GM12878 (cell line): ENCODE results near the gene HOXC9. TPM values are rescaled to one million over a fixed set of nuclear protein-coding genes. Genes with fewer than 3 reads are reported as not detected.

Experiments used
- ATAC-seq: fragments of 200-7000 bp; cut with Tn5 transposase; 3 replicates; pipeline ENCODE4 v1.9.1; 2020; ENCODE audit warnings: mild to moderate bottlenecking, moderate library complexity
- BruUV-seq: library from RNA; stranded (reverse); fragments of 400-500 nt; replicated peaks from 2 replicates; lab custom pipeline; 2021; lab: Mats Ljungman, UMichigan
- CTCF ChIA-PET: fragments of 300-600 bp; sonication (Branson Sonifier 250); formaldehyde crosslinking; extraction: SDS; loops from one replicate; lab custom pipeline; 2021; ENCODE audit warnings: inconsistent platforms; lab: Yijun Ruan, JAX
- POLR2A ChIA-PET: fragments of 350-600 bp; formaldehyde crosslinking; extraction: SDS; loops from one replicate; lab custom pipeline; 2021; ENCODE audit warnings: inconsistent platforms; lab: Charles Lee
- RAD21 ChIA-PET: fragments of 300-600 bp; sonication (Branson Sonifier 250); formaldehyde crosslinking; loops from one replicate; lab custom pipeline; 2023; ENCODE audit warnings: antibody characterized with exemption; ENCODE audit not compliant: unreplicated experiment; lab: Charles Lee
- SMC1A ChIA-PET: fragments of 300-600 bp; sonication (Branson Sonifier 250); formaldehyde crosslinking; loops from one replicate; lab custom pipeline; 2023; ENCODE audit not compliant: unreplicated experiment, uncharacterized antibody; lab: Charles Lee
- DNase-seq: peaks from one replicate; pipeline ENCODE4 v3.0.0-alpha.2; 2011; ENCODE audit warnings: low read depth, low spot score
- FAIRE-seq: peaks from 3 replicates; lab custom pipeline; 2011; peaks lifted over from hg19 to GRCh38; lab: Jason Lieb, UNC
- H2AFZ ChIP-seq: 2 replicates; pipeline ENCODE4 v1.6.0; 2011; ENCODE audit warnings: low read depth, low read length, control low read depth; ENCODE audit not compliant: control insufficient read depth
- H3K27ac ChIP-seq: 2 replicates; pipeline ENCODE4 v1.5.1; 2011; ENCODE audit warnings: control low read depth; ENCODE audit not compliant: control insufficient read depth, insufficient read depth
- H3K27me3 ChIP-seq, 2 experiments: replicated peaks in 1 of 2; 2 replicates each; pipeline versions ENCODE4 v1.6.0 to v1.6.1; 2011; ENCODE audit warnings: low read length in 1 of 2; ENCODE audit not compliant: control insufficient read depth in 2 of 2, insufficient read depth in 2 of 2
- H3K36me3 ChIP-seq, 2 experiments: 2 replicates each; pipeline ENCODE4 v1.5.1; 2011; ENCODE audit warnings: low read length in 1 of 2; ENCODE audit not compliant: control insufficient read depth in 2 of 2, insufficient read depth in 2 of 2
- H3K4me1 ChIP-seq: 2 replicates; pipeline ENCODE4 v1.6.1; 2011; ENCODE audit warnings: mild to moderate bottlenecking, low read length, moderate library complexity, mixed read lengths; ENCODE audit not compliant: control insufficient read depth, insufficient read depth
- H3K4me2 ChIP-seq: 2 replicates; pipeline ENCODE4 v1.6.0; 2011; ENCODE audit warnings: control low read depth; ENCODE audit not compliant: control insufficient read depth, insufficient read depth
- H3K4me3 ChIP-seq: fragments of 200-600 bp; sonication (generic); 2 replicates; pipeline ENCODE4 v1.5.1; 2016
- H3K79me2 ChIP-seq: 2 replicates; pipeline ENCODE4 v1.6.0; 2011; ENCODE audit warnings: low read length; ENCODE audit not compliant: control insufficient read depth, insufficient read depth
- H3K9ac ChIP-seq: 2 replicates; pipeline ENCODE4 v1.8.0; 2011; ENCODE audit warnings: low read length, control low read depth, mixed read lengths; ENCODE audit not compliant: control insufficient read depth, insufficient read depth
- H3K9me3 ChIP-seq: replicated peaks from 3 replicates; pipeline ENCODE4 v1.5.1; 2011; ENCODE audit warnings: mild to moderate bottlenecking, low read length; ENCODE audit not compliant: control insufficient read depth, insufficient read depth
- H4K20me1 ChIP-seq: 2 replicates; pipeline ENCODE4 v1.6.0; 2011; ENCODE audit not compliant: control insufficient read depth, insufficient read depth
- MYC ChIP-seq: IDR thresholded peaks from 2 replicates; pipeline ENCODE4 v1.6.1; 2011; ENCODE audit warnings: mild to moderate bottlenecking, low read length, moderate library complexity, inconsistent platforms; ENCODE audit not compliant: insufficient read depth, insufficient replicate concordance, insufficient read length, severe bottlenecking
- NFXL1 ChIP-seq: fragments of 450-650 bp; IDR thresholded peaks from 2 replicates; pipeline ENCODE4 v1.6.1; 2017; ENCODE audit warnings: antibody characterized with exemption, mild to moderate bottlenecking, borderline replicate concordance
- POU2F2 ChIP-seq: IDR thresholded peaks from 3 replicates; pipeline ENCODE4 v1.6.1; 2011; ENCODE audit warnings: low read depth, mild to moderate bottlenecking, low read length, borderline replicate concordance
- WGBS: methylation state at CpG from one replicate; pipeline ENCODE4 v1.1.6; 2016; ENCODE audit warnings: low lambda C conversion rate; ENCODE audit not compliant: insufficient replicate concordance, insufficient coverage; ENCODE audit errors: missing lambda C conversion rate; 5-methylcytosine and 5-hydroxymethylcytosine counted together
- in situ Hi-C: fragments of 300-500 bp; cut with MboI; formaldehyde crosslinking; loops from 9 replicates; pipeline ENCODE4 v1.14.3; 2018; ENCODE audit warnings: mixed read lengths
- intact Hi-C: fragments of 100-400 bp; cut with micrococcal nuclease; formaldehyde crosslinking; loops from one replicate; pipeline ENCODE4 v1.14.2; 2022; ENCODE audit not compliant: unreplicated experiment
- polyA plus RNA-seq, 11 experiments: library from polyadenylated mRNA; depleted of rRNA in 4 of 11; unstranded in 6 of 11; stranded (reverse) in 5 of 11; fragments of >200 nt; fragmentation: Nextera tagmentation in 4 of 11; fragmentation: Illumina TruSeq in 1 of 11; extraction: Ambion mirVana in 4 of 11; extraction: Trizol in 1 of 11; gene quantifications; 1 replicate in 1 of 11; 2 replicates in 10 of 11; pipeline versions ENCODE4 v1.2.1 to v1.2.3, GENCODE V29; 2011 to 2016; ENCODE audit warnings: inconsistent platforms in 2 of 11, missing spikeins in 2 of 11, low read depth in 1 of 11
- total RNA-seq, 4 experiments: library from RNA; depleted of rRNA in 3 of 4; stranded (reverse); fragments of >200 nt in 3 of 4; fragmentation: Illumina TruSeq in 1 of 4; extraction: Trizol in 1 of 4; gene quantifications; 2 replicates each; pipeline versions ENCODE4 v1.2.1 to v1.2.3, GENCODE V29; 2013 to 2021

Gene HOXC9
- total and polyA plus RNA-seq, 10 of the 15 experiments (the other 5 are each of a cell fraction or from before 2014, with no cell fraction given) = not detected

DNA sequence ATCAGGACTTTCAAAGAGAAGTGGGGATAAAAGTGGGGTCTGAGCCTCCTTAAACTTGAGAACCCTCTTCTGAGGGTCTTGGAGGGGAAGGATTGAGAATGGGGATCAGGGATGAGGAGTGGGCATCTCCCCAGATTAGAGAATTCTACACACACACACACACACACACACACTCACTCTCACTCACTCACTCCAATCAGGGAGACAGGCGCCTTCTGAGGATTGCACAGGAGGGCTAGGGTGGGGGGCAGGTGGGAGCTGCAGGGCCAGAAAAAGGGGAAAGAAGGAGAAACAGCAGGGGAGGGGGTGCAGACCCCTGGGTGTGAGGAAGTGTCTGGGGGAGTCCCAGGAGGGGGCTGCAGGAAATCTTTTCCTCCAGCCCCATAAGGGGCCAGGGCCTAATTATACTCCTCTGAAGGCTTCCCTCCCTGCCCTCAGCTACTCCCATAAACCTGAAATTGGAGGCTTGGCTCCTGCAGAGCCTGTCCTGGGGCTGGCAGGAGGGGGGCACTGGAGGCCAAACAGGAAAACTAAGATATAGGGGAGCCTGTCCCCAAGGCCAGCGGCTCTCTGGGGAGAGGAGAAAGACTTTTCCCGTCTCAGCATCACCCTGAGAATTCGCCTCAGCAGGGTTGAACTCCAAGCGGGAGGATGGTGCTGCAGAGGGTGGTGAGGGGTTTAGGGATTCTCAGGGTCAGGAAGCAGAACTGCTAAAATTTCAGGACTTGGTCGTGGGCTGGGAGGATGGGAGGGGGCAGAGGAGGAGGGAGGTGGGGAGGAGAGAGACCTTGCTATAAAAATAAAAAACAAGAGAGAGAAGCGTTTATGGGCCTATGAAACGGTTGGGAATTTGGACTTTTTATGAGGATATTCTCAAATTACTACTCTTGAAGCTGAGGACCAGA, 1.6 kb downstream of the HOXC9 start:
- FAIRE-seq = no peak
- 8% methylated on average over 8 of the region's 8 CpGs for WGBS
- Histone ChIP-seq H3K4me2 (no peak overlapping the region), H3K36me3 (no peaks in the 10 kb centered on the region), H3K4me1 (peaks cover 6% of the 10 kb centered on the region), H3K9ac (no peak overlapping the region), H3K27me3 (peaks cover 23 to 41% of the 10 kb centered on the region in 2 experiments), H3K4me3 (no peak overlapping the region), H3K79me2 (no peaks in the 10 kb centered on the region), H4K20me1 (no peaks in the 10 kb centered on the region), H3K27ac (no peak overlapping the region), H2AFZ (no peak overlapping the region), H3K9me3 (no peaks in the 10 kb centered on the region)
- DNase-seq = no peak
- ATAC-seq = no peak
- CTCF ChIA-PET = interaction anchor here (0.6 to 2.6 kb wide), 4 partner anchors 17 to 198 kb away, joined by 3 to 16 read pairs (median 7); partner anchors contain the start of genes HOXC10 and HOXC5
- intact Hi-C loops = loop anchor here (10.0 kb wide), 1 partner anchor 373 kb away; no protein-coding TSS in a partner anchor
- in situ Hi-C loops = no loop called here
- TF ChIP-seq NFXL1 (no peak), MYC (no peak), POU2F2 (no peak)
- POLR2A ChIA-PET = interaction anchor here (0.5 kb wide), 1 partner anchor 208 kb away, joined by 4 read pairs; no protein-coding TSS in a partner anchor
- BruUV-seq = no TSS peak
- RAD21 ChIA-PET = interaction anchor here (1.5 kb wide), 1 partner anchor 51 kb away, joined by 3 read pairs; no protein-coding TSS in a partner anchor
- SMC1A ChIA-PET = interaction anchor here (0.7 to 0.9 kb wide), 2 partner anchors 31 to 193 kb away, joined by 3 read pairs; partner anchors contain the start of gene HOXC5
